PFSK-1 (cell line): Measurements from ENCODE around the gene ZBED4.

Source experiments
- FOXP2 ChIP-seq: optimal IDR thresholded peaks from 2 replicates; pipeline ENCODE3; 2011; ENCODE audit warnings: borderline replicate concordance, control low read depth, inconsistent platforms; ENCODE audit not compliant: insufficient read depth; ENCODE audit errors: extremely low read length, extremely low read depth
- POLR2AphosphoS5 ChIP-seq: IDR thresholded peaks from 2 replicates; pipeline ENCODE4 v1.6.1; 2012; ENCODE audit warnings: low read depth, mild to moderate bottlenecking, control low read depth, low read length, moderate library complexity
- SIN3A ChIP-seq: IDR thresholded peaks from 2 replicates; pipeline ENCODE4 v1.6.1; 2012; ENCODE audit warnings: mild to moderate bottlenecking, low read length, moderate library complexity, borderline replicate concordance; ENCODE audit not compliant: insufficient read depth
- TAF1 ChIP-seq: IDR thresholded peaks from 2 replicates; pipeline ENCODE4 v1.6.1; 2012; ENCODE audit warnings: low read length, control low read depth, borderline replicate concordance; ENCODE audit not compliant: insufficient read depth
- TF ChIP-seq, protein P1 (sequence below), 2 experiments: IDR thresholded peaks; 2 replicates each; pipeline versions ENCODE4 v1.6.1 to v1.8.0; 2011 to 2012; ENCODE audit warnings: low read depth in 2 of 2, low read length in 2 of 2, control low read depth in 1 of 2, inconsistent platforms in 1 of 2, mild to moderate bottlenecking in 1 of 2, moderate library complexity in 1 of 2; ENCODE audit not compliant: insufficient read depth in 1 of 2

ZBED4 gene

DNA sequence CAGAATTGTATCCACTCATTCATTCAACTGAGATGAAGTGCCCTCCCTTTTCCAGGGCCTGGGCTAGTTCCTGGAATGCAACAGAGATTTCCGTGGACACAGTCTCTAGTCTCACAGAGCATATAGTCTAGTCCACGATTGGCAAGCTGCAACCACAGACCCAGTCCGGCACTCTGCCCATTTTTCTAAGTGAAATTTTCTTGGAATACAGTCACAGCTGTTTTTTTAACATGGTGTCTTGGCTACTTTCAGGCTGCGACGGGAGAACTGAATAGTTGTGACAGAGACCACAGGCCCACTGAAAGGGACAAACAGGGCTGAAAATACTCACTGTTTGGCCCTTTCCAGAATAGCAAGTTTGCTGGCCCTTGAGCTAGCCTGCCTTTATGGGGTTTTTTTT lies 35.4 kb downstream of the ZBED4 start:
- TF ChIP-seq POLR2AphosphoS5, result no peak
- TF ChIP-seq, protein P1, sequence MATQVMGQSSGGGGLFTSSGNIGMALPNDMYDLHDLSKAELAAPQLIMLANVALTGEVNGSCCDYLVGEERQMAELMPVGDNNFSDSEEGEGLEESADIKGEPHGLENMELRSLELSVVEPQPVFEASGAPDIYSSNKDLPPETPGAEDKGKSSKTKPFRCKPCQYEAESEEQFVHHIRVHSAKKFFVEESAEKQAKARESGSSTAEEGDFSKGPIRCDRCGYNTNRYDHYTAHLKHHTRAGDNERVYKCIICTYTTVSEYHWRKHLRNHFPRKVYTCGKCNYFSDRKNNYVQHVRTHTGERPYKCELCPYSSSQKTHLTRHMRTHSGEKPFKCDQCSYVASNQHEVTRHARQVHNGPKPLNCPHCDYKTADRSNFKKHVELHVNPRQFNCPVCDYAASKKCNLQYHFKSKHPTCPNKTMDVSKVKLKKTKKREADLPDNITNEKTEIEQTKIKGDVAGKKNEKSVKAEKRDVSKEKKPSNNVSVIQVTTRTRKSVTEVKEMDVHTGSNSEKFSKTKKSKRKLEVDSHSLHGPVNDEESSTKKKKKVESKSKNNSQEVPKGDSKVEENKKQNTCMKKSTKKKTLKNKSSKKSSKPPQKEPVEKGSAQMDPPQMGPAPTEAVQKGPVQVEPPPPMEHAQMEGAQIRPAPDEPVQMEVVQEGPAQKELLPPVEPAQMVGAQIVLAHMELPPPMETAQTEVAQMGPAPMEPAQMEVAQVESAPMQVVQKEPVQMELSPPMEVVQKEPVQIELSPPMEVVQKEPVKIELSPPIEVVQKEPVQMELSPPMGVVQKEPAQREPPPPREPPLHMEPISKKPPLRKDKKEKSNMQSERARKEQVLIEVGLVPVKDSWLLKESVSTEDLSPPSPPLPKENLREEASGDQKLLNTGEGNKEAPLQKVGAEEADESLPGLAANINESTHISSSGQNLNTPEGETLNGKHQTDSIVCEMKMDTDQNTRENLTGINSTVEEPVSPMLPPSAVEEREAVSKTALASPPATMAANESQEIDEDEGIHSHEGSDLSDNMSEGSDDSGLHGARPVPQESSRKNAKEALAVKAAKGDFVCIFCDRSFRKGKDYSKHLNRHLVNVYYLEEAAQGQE (IDR thresholded peaks at IDR 0.05; ENCODE audit: insufficient read depth in 1 of 2, low read depth in 2 of 2, low read length in 2 of 2), result no peak
- no peak for TF ChIP-seq SIN3A
- TF ChIP-seq FOXP2, result no peak
- no peak for TF ChIP-seq TAF1

DNA sequence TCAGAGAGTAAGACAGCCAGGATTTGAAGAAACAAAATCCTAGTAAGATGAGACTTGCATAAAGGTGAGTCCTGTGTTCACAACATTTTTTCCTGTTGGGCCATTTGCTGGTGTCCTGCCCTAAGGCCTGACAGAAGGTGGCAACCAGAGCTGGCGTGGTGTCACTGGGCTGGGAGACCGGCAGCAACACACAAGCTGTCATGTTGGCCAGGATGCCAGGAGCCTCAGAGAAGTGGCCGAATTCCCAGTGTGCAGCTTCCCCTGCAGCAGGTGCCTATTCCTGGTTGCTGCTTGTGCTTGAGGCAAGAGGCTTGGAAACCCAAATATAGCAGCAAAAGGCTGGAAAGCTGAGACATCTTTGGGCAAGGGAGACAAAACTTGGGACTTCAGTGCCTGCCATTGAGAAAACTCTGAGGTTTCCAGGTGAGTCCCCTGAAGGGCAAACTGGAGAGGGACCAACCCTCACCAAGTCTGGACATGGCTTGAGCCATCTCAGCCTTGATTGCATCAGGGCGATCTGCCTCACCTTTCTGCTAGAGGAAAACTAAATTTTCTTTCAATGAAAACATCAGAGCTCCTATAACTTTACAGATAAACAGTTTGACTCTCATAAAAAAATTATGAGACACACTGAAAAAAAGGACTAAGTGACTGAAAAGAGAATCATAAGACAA lies 38.7 kb downstream of the ZBED4 start:
- TF ChIP-seq FOXP2, result no peak
- TF ChIP-seq TAF1, result no peak
- TF ChIP-seq SIN3A, result no peak
- TF ChIP-seq POLR2AphosphoS5, result no peak
- TF ChIP-seq, protein P1 (IDR thresholded peaks at IDR 0.05; ENCODE audit: insufficient read depth in 1 of 2, low read depth in 2 of 2, low read length in 2 of 2), result no peak

DNA sequence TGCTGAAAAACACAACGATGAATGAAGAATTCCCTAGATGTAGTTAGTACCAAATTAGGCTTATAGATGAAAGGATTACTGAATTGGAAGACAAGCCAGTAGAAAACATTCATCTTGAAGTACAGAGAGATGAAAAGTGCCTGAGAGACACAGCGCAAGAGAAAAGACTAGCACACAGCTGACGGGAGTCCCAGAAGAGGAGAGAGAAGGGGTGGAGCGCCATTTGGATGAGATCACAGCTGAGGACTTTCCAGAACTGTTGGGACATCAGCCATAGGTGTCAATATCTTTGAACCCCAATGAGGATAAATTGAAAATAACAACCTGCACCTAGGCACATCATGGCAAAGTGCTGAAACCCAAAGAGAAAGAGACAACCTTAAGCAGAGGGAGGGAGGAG lies 39.4 kb downstream of the ZBED4 start:
- no peak for TF ChIP-seq POLR2AphosphoS5
- no peak for TF ChIP-seq FOXP2
- TF ChIP-seq, protein P1 (IDR thresholded peaks at IDR 0.05; ENCODE audit: insufficient read depth in 1 of 2, low read depth in 2 of 2, low read length in 2 of 2), result no peak
- no peak for TF ChIP-seq SIN3A
- TF ChIP-seq TAF1, result no peak

DNA sequence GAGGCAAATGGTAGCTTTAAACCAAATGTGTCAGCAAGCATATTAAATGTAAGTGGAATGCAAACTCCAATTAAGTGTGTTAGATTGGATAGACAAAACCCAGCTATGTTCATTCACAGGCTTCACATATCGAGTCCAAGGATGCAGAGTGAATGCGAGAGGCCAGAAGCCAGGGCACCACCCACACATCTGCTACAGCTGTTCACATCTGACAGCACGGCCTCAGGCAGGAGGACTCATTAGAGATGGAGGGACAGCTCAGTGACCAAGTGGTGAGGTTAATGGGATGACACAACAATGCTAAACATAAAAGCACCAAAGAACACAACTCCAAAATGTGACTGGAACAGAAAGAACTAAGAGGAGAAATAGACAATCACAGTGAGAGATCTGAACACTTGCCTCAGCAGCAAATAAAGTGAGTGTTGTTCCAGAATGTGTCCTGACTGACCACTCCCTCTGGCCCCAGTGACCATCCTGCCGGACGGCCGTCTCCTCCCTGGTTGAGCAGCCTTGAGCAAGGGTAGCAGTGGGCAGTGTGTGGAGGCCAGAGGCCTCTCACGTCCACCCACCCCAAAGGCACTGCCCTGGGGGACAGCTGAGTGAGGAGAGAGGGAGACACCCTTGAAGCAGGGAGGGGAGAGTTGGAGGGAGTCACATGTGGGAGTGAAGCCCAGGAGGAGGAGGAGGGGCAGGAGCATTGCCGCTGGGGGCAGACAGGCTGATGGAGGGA lies 40.8 kb downstream of the ZBED4 start:
- no peak for TF ChIP-seq TAF1
- no peak for TF ChIP-seq POLR2AphosphoS5
- TF ChIP-seq SIN3A, result no peak
- TF ChIP-seq, protein P1 (IDR thresholded peaks at IDR 0.05; ENCODE audit: insufficient read depth in 1 of 2, low read depth in 2 of 2, low read length in 2 of 2), result no peak
- no peak for TF ChIP-seq FOXP2
